Thoracic aorta (tissue), 2 donors: ENCODE results near the gene SLC26A3. TPM values are rescaled to one million over a fixed set of nuclear protein-coding genes. Genes with fewer than 3 reads are reported as not detected.

ENCODE experiments used
- ATAC-seq: fragments of 150-250 bp; one replicate; pipeline ENCODE4 v1.8.0; 2017; ENCODE audit warnings: low read depth; ENCODE audit not compliant: insufficient number of reproducible peaks, low FRiP score
- DNase-seq: peaks from one replicate; pipeline ENCODE4 v3.0.0-alpha.2; 2020; ENCODE audit warnings: low spot score
- H3K27ac ChIP-seq, 2 donors: fragments of 200-600 bp; sonication (generic); 1 replicate in 1 of 2; 2 replicates in 1 of 2; pipeline ENCODE4 v1.5.1; 2016; ENCODE audit warnings: mild to moderate bottlenecking in 2 of 2, moderate library complexity in 2 of 2
- H3K27me3 ChIP-seq: fragments of 200-600 bp; sonication (generic); replicated peaks from 2 replicates; pipeline ENCODE4 v1.6.0; 2016; ENCODE audit warnings: mild to moderate bottlenecking; ENCODE audit not compliant: insufficient read depth
- H3K36me3 ChIP-seq: fragments of 200-600 bp; sonication (generic); one replicate; pipeline ENCODE4 v1.5.1; 2016
- H3K4me1 ChIP-seq, 2 donors: fragments of 200-600 bp; sonication (generic); 1 replicate in 1 of 2; 2 replicates in 1 of 2; pipeline versions ENCODE4 v1.5.1 to v1.6.0; 2016; ENCODE audit warnings: low read depth in 2 of 2, mild to moderate bottlenecking in 1 of 2; ENCODE audit not compliant: control insufficient read depth in 1 of 2
- H3K4me3 ChIP-seq: fragments of 200-600 bp; sonication (generic); 2 replicates; pipeline ENCODE4 v1.5.1; 2016; ENCODE audit warnings: mild to moderate bottlenecking
- H3K9me3 ChIP-seq: fragments of 200-600 bp; sonication (generic); 2 replicates; pipeline ENCODE4 v1.5.1; 2016
- CTCF ChIP-seq: fragments of 200-600 bp; sonication (generic); IDR thresholded peaks from one replicate; pipeline ENCODE4 v1.5.1; 2019; ENCODE audit warnings: antibody characterized with exemption
- total RNA-seq, 2 donors: library from RNA; depleted of rRNA; stranded (reverse); fragments of >200 nt; gene quantifications; one replicate each; pipeline versions ENCODE4 v1.1.0 to v1.2.3, GENCODE V29; 2016

SLC26A3 gene
- total RNA-seq, 2 donors from 2014 or later: not detected

GRCh38 chr7:107715531-107715930, 87.5 kb downstream of the SLC26A3 start:
- ATAC-seq: no peak
- no peaks in the 10 kb centered on the region for H3K9me3 ChIP-seq
- DNase-seq: no peak
- no peaks in the 10 kb centered on the region for H3K4me1 ChIP-seq
- no peaks in the 10 kb centered on the region for H3K36me3 ChIP-seq
- no peak for TF ChIP-seq CTCF
- no peak overlapping the region for H3K27ac ChIP-seq
- H3K4me3 ChIP-seq: no peak overlapping the region
- H3K27me3 ChIP-seq: no peaks in the 10 kb centered on the region

Other genes with a start within 250 kb of the SLC26A3 start
- gene COG5, start 239.3 kb downstream of the SLC26A3 start, total RNA-seq: 10 to 100 TPM; 52.5 to 72.4 TPM
- 10 to 100 TPM in 1 of 2 donors, 1 to 10 TPM in 1; 4.7 to 10.3 TPM for gene DUS4L, start 239.3 kb downstream of the SLC26A3 start, total RNA-seq
- 100 to 1,000 TPM; 141 to 271 TPM for gene BCAP29, start 223.0 kb downstream of the SLC26A3 start, total RNA-seq
- 1 to 10 TPM in 1 of 2 donors, under 1 TPM in 1; 0.81 to 1.5 TPM for gene SLC26A4, start 142.4 kb downstream of the SLC26A3 start, total RNA-seq
- 10 to 100 TPM; 20.2 to 21.9 TPM for gene CBLL1, start 59.1 kb downstream of the SLC26A3 start, total RNA-seq
- gene DLD, start 88.0 kb upstream of the SLC26A3 start, total RNA-seq: 10 to 100 TPM; 60.4 to 80.8 TPM
- 100 to 1,000 TPM; 144 to 296 TPM for gene LAMB1, start 199.9 kb upstream of the SLC26A3 start, total RNA-seq